ENCODE results near the gene CDHR4.
A peak's percentile ranks its signal among the peaks of the same experiment; 100 is the strongest.
"Not testable (repeated sequence)": the region's sequence is repeated elsewhere in the genome, so short reads cannot be mapped to it uniquely, and the experiment has no call there.

CDHR4 gene

GRCh38 chr3:49803465-49804140 lies 3.9 kb upstream of the CDHR4 start:
- DNase-seq (ENCODE audit: low read depth in 2 of 2), result no peak

GRCh38 chr3:49802719-49803464 lies 3.2 kb upstream of the CDHR4 start, which contains the start of gene INKA1:
TSS of gene INKA1 (plus strand) at chr3:49803261. CDS start at chr3:49803393, 132 bp downstream.
- DNase-seq (ENCODE audit: low read depth in 2 of 2), result peak; percentile 59 to 62

GRCh38 chr3:49801160-49801559 lies 1.5 kb upstream of the CDHR4 start:
- no peak for DNase-seq (ENCODE audit: low read depth in 2 of 2)

- DNase-seq (ENCODE audit: low read depth in 2 of 2), result no peak
Observed at GRCh38 chr3:49799105-49799504, 568 bp downstream of the CDHR4 start.

- no peak for DNase-seq (ENCODE audit: low read depth in 2 of 2)
Observed at GRCh38 chr3:49794926-49795905, 4.5 kb downstream of the CDHR4 start.

GRCh38 chr3:49794431-49794830 lies 5.2 kb downstream of the CDHR4 start:
- DNase-seq (ENCODE audit: low read depth in 2 of 2), result no peak

GRCh38 chr3:49793486-49794085 lies 6.1 kb downstream of the CDHR4 start:
- DNase-seq (ENCODE audit: low read depth in 2 of 2), result no peak

- no peak for DNase-seq (ENCODE audit: low read depth in 2 of 2)
Observed at GRCh38 chr3:49792371-49793150, 7.1 kb downstream of the CDHR4 start.

GRCh38 chr3:49791571-49791970 lies 8.1 kb downstream of the CDHR4 start:
- DNase-seq (ENCODE audit: low read depth in 2 of 2), result no peak

- DNase-seq (ENCODE audit: low read depth in 2 of 2), result no peak
Observed at GRCh38 chr3:49790626-49791411, 8.9 kb downstream of the CDHR4 start.

- no peak for DNase-seq (ENCODE audit: low read depth in 2 of 2)
Observed at GRCh38 chr3:49788056-49788455, 11.6 kb downstream of the CDHR4 start.

GRCh38 chr3:49787536-49787935 lies 12.1 kb downstream of the CDHR4 start:
- no peak for DNase-seq (ENCODE audit: low read depth in 2 of 2)

GRCh38 chr3:49787182-49787464 lies 12.6 kb downstream of the CDHR4 start:
- DNase-seq (ENCODE audit: low read depth in 2 of 2), result no peak

- peak; percentile 99 for DNase-seq (ENCODE audit: low read depth in 2 of 2)
Observed at GRCh38 chr3:49786357-49787181, 13.1 kb downstream of the CDHR4 start, which contains the start of gene IP6K1. TSS of gene IP6K1 (minus strand) at chr3:49786542. CDS start at chr3:49748040, 38,502 bp downstream.

- DNase-seq (ENCODE audit: low read depth in 2 of 2), result no peak
Observed at GRCh38 chr3:49785565-49786356, 13.9 kb downstream of the CDHR4 start.

GRCh38 chr3:49782277-49782676 lies 17.4 kb downstream of the CDHR4 start:
- not testable (repeated sequence) for DNase-seq (ENCODE audit: low read depth in 2 of 2)

- DNase-seq (ENCODE audit: low read depth in 2 of 2), result no peak
Observed at GRCh38 chr3:49781415-49782199, 18.1 kb downstream of the CDHR4 start.

- DNase-seq (ENCODE audit: low read depth in 2 of 2), result not testable (repeated sequence)
Observed at GRCh38 chr3:49780975-49781365, 18.7 kb downstream of the CDHR4 start.

Data from fibroblast of skin of left biceps (primary cell).